ENCODE measurements around the gene TXK.

DNA sequence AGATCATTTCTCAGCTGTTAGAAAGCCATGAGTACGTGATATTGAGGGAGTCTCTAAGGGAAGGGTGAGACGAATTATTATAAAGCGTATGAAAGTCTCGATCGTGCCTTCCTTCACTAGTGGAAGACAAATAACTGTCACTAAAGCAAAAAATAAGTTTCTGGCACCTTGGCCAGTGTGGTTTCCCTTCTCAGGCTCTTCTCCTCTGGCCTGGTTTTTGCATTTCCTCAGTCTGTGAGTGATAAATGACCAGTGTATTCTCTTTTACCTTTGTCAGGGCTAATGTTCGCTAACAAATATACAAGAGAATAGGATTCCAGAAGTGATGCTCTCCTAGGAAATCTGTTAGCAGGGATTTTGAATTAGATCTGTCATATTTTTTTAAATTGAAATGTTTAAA is 19.6 kb downstream of the TXK start:
- TF ChIP-seq, protein P1, sequence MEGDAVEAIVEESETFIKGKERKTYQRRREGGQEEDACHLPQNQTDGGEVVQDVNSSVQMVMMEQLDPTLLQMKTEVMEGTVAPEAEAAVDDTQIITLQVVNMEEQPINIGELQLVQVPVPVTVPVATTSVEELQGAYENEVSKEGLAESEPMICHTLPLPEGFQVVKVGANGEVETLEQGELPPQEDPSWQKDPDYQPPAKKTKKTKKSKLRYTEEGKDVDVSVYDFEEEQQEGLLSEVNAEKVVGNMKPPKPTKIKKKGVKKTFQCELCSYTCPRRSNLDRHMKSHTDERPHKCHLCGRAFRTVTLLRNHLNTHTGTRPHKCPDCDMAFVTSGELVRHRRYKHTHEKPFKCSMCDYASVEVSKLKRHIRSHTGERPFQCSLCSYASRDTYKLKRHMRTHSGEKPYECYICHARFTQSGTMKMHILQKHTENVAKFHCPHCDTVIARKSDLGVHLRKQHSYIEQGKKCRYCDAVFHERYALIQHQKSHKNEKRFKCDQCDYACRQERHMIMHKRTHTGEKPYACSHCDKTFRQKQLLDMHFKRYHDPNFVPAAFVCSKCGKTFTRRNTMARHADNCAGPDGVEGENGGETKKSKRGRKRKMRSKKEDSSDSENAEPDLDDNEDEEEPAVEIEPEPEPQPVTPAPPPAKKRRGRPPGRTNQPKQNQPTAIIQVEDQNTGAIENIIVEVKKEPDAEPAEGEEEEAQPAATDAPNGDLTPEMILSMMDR (IDR thresholded peaks at IDR 0.05) = no peak
- TF ChIP-seq POLR2A (IDR thresholded peaks at IDR 0.05) = no peak

Measured in lower leg skin (tissue), 3 donors.